Immature natural killer cell (primary cell): ENCODE results near the gene FAM153A. TPM values are rescaled to one million over a fixed set of nuclear protein-coding genes. Genes with fewer than 3 reads are reported as not detected.
"Not testable (repeated sequence)": the region's sequence is repeated elsewhere in the genome, so short reads cannot be mapped to it uniquely, and the experiment has no call there.

Source experiments
- DNase-seq, 3 donors: peaks; one replicate each; pipeline ENCODE4 v3.0.0; 2022; ENCODE audit warnings: mixed read lengths in 1 of 3
- H3K27ac Mint-ChIP-seq, 6 donors: one replicate each; pipeline ENCODE4 v1.8.0; 2020; ENCODE audit warnings: mixed read lengths in 6 of 6, mild to moderate bottlenecking in 5 of 6, inconsistent platforms in 4 of 6, moderate library complexity in 3 of 6
- H3K27me3 Mint-ChIP-seq, 3 donors: one replicate each; pipeline ENCODE4 v1.8.0; 2020 to 2021; ENCODE audit warnings: low read depth in 3 of 3, mild to moderate bottlenecking in 3 of 3, mixed read lengths in 3 of 3, moderate library complexity in 3 of 3, inconsistent platforms in 1 of 3
- H3K36me3 Mint-ChIP-seq, 3 donors: one replicate each; pipeline ENCODE4 v1.8.0; 2020; ENCODE audit warnings: mixed read lengths in 3 of 3, inconsistent platforms in 2 of 3, mild to moderate bottlenecking in 2 of 3
- H3K4me1 Mint-ChIP-seq, 2 donors: one replicate each; pipeline ENCODE4 v1.8.0; 2020; ENCODE audit warnings: inconsistent platforms in 2 of 2, mild to moderate bottlenecking in 2 of 2, mixed read lengths in 2 of 2, moderate library complexity in 1 of 2
- H3K4me3 Mint-ChIP-seq, 5 donors: one replicate each; pipeline ENCODE4 v1.8.0; 2020; ENCODE audit warnings: mild to moderate bottlenecking in 5 of 5, mixed read lengths in 5 of 5, inconsistent platforms in 3 of 5, moderate library complexity in 3 of 5
- H3K9me3 Mint-ChIP-seq, 6 donors: one replicate each; pipeline ENCODE4 v1.8.0; 2020; ENCODE audit warnings: mild to moderate bottlenecking in 6 of 6, mixed read lengths in 6 of 6, inconsistent platforms in 4 of 6, moderate library complexity in 3 of 6
- polyA plus RNA-seq, 3 donors: library from polyadenylated mRNA; unstranded; fragments of 300-500 nt; fragmentation: Illumina TruSeq; gene quantifications; one replicate each; pipeline ENCODE4 v1.2.3, GENCODE V29; 2021

Gene FAM153A
- polyA plus RNA-seq, 3 donors from 2014 or later, result not detected

DNA sequence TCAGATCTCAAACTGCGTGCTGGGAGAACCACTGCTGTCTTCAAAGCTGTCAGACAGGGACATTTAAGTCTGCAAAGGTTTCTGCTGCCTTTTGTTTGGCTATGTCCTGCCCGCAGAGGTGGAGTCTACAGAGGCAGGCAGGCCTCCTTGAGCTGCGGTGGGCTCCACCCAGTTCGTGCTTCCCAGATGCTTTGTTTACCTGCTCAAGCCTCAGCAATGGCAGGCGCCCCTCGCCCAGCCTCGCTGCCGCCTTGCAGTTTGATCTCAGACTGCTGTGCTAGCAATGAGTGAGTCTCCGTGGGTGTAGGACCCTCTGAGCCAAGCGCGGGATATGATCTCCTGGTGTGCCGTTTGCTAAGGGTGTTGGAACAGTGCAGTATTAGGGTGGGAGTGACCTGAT, 8.9 kb upstream of the FAM153A start:
- not testable (repeated sequence) for H3K27me3 Mint-ChIP-seq, H3K4me1 Mint-ChIP-seq, H3K27ac Mint-ChIP-seq, DNase-seq, H3K36me3 Mint-ChIP-seq, H3K4me3 Mint-ChIP-seq, H3K9me3 Mint-ChIP-seq

DNA sequence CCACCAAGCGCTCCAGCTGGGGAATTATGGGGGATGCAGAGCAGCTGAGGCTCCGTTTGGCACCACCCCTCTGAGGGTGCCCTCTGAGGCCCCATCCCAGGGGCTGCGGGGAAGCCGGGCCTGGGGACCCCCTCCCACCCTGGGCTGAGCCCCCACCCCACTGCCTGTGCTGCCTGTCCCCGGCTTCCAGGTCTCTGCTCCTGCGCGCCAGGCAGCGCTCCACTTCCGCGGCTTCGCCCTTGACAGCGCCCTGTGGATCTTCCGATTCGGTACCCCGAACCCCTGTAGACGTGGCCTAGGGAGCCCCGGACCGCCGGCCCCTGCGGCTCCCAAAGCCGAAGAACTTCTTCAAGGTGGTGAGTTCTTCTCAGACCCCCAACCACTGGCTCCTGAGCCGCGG, 530 bp downstream of the FAM153A start:
- H3K4me1 Mint-ChIP-seq, H3K27ac Mint-ChIP-seq, DNase-seq, H3K4me3 Mint-ChIP-seq, H3K36me3 Mint-ChIP-seq, H3K27me3 Mint-ChIP-seq, H3K9me3 Mint-ChIP-seq: not testable (repeated sequence)

DNA sequence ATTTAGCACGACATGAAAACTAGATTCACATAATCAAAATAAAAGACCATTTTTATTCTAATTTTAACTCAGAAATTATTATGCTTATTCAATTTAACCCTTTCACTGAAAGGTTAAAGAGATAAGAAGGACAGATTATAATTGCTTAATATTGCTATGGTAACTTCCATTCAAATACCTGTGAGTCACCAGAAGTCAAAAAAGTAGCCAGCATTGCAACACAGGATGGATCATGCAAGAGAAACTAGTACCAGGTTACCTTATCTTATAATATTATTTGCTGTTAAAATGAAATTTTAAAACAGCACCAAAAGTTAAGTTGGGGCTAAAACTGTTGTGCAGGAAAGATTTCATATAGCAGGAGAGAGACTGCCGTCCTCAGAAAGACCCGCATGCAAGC, 11.5 kb downstream of the FAM153A start:
- not testable (repeated sequence) for H3K4me3 Mint-ChIP-seq, H3K27me3 Mint-ChIP-seq, H3K4me1 Mint-ChIP-seq, H3K9me3 Mint-ChIP-seq, DNase-seq, H3K36me3 Mint-ChIP-seq, H3K27ac Mint-ChIP-seq

DNA sequence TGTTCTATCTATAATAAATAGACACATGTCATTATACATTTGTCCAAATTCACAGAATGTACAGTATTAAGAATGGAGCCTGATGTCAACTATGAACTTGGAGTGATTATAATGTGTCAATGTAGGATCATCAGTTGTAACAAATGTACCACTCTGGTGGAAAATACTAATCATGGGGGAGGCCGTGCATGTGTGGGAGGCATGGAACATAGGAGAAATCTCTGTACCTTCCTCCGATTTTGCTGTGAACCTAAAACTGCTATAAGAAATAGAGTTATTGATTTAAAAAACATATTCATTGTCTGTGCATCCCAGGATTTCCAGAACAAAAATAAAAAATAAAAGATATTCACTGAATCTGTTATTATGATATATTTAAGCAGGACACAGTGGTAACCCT, 12.1 kb downstream of the FAM153A start:
- not testable (repeated sequence) for H3K4me3 Mint-ChIP-seq, H3K36me3 Mint-ChIP-seq, H3K27me3 Mint-ChIP-seq, H3K4me1 Mint-ChIP-seq, H3K9me3 Mint-ChIP-seq, DNase-seq, H3K27ac Mint-ChIP-seq

DNA sequence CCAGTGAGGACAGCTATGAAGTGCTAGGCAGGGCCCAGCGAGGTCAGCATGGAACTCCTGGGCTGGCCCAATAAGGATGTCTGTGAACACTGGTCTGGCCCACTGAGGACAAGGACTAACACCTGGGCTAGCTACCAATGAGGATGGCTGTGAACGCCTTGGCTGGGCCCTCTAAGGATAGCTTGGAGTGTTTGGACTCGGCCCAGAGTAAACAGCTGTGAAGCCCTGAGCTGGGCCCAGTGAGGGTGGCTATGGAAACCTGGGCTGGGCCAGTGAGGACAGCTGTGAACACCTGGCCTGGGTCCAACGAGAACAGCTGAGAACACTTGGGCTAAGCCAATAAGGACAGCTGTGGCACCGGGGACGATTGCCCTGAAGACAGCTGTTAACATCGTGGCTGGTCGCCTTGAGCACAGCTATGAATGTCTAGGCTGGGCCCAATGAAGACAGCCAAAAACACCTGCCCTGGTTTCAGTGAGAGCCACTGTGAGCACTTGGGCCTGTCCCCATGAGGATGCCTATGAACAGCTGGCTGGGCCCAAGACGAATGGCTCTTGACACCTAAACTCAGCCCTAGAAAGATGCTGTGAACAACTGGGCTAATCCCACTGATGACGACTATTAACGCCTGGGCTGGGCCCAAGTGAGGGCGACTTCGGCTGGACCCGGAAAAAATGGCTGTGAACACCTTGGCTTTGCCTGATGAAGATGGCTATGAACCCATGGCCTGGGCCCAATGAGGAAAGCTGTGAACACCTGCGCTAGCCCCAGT, 18.8 kb downstream of the FAM153A start:
- H3K9me3 Mint-ChIP-seq, H3K4me1 Mint-ChIP-seq, H3K27ac Mint-ChIP-seq, DNase-seq, H3K4me3 Mint-ChIP-seq, H3K27me3 Mint-ChIP-seq, H3K36me3 Mint-ChIP-seq: not testable (repeated sequence)

GRCh38 chr5:177760954-177761353, 21.7 kb downstream of the FAM153A start:
- not testable (repeated sequence) for H3K27me3 Mint-ChIP-seq, H3K36me3 Mint-ChIP-seq, DNase-seq, H3K4me3 Mint-ChIP-seq, H3K27ac Mint-ChIP-seq, H3K9me3 Mint-ChIP-seq, H3K4me1 Mint-ChIP-seq

GRCh38 chr5:177747354-177747753, 35.3 kb downstream of the FAM153A start:
- H3K4me1 Mint-ChIP-seq, DNase-seq, H3K9me3 Mint-ChIP-seq, H3K27me3 Mint-ChIP-seq, H3K27ac Mint-ChIP-seq, H3K4me3 Mint-ChIP-seq, H3K36me3 Mint-ChIP-seq: not testable (repeated sequence)

- not testable (repeated sequence) for H3K27ac Mint-ChIP-seq, H3K27me3 Mint-ChIP-seq, H3K36me3 Mint-ChIP-seq, H3K9me3 Mint-ChIP-seq, DNase-seq, H3K4me1 Mint-ChIP-seq, H3K4me3 Mint-ChIP-seq
Observed at GRCh38 chr5:177724858-177725257, 57.8 kb downstream of the FAM153A start.

DNA sequence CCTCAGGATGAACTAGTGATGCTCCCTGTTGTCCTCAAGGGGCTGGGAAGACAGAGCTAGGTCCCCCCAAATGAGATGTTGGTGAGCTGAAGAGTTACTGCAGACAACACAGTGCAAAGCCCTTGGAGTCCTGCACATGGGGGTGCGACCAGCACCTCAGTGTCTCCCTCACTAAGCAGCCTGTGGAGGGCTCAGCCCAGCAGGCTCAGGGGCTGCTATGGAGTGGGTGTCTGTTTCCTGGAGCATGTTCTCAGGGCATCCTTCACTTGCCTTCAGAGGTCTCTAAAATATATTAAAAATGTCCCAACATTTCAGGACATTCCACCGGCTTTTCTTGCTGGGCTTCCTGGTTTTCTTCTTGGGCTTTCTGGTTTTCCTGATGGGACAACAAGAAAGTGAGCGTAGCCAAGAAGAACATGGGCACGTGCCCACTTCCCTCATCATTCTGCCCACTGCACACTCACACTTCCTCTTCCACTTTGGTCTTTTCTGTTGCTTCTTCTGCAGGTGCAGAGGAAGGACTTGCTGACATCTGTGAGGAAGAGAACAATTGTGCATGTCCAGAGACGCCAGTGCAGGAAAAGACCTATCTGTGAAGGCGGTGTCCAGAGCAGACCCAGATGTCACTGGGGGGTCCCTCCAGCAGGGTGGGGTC, 58.7 kb downstream of the FAM153A start:
- not testable (repeated sequence) for H3K4me3 Mint-ChIP-seq, H3K9me3 Mint-ChIP-seq, H3K27ac Mint-ChIP-seq, H3K4me1 Mint-ChIP-seq, H3K27me3 Mint-ChIP-seq, DNase-seq, H3K36me3 Mint-ChIP-seq

- DNase-seq, H3K27ac Mint-ChIP-seq, H3K4me1 Mint-ChIP-seq, H3K4me3 Mint-ChIP-seq, H3K36me3 Mint-ChIP-seq, H3K9me3 Mint-ChIP-seq, H3K27me3 Mint-ChIP-seq: not testable (repeated sequence)
Observed at GRCh38 chr5:177722829-177723228, 59.9 kb downstream of the FAM153A start.

DNA sequence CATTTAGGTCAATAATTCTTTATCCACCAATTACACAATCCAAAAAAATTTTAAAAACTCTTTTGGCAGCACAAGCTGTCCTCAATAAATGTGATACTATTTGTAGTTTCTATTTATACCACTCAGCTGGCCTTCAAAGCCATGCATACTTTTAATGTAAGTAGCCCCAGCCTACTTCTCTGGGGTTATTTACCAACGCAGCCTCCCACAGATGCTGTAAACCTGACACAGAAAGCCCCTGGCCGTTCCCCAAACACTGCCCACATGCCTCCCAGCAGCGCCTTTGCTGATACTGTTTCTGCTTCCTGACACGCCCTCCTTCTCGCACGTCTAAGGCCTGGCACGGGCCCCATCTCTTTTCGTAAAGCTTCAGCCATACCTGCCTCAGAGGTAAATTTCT, 62.7 kb downstream of the FAM153A start:
- DNase-seq, H3K27ac Mint-ChIP-seq, H3K9me3 Mint-ChIP-seq, H3K4me3 Mint-ChIP-seq, H3K4me1 Mint-ChIP-seq, H3K36me3 Mint-ChIP-seq, H3K27me3 Mint-ChIP-seq: not testable (repeated sequence)

DNA sequence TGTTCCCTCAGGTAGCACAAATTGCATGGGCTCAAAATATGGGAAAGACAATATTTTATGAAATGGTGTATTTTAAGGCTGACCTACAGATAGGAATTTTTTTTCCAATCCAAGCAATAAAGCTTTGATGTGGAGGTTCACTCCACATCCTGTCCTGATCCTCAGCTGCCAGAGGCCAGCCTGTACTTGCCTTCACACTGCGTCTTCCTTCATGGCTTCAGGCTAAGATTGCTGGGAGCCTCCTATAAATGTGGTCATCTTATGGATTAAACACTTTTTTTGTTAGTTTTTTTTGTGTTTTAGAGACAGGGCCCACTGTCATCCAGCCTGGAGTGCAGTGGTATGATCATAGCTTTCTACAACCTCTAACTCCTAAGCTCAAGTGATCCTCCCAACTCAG, 67.3 kb downstream of the FAM153A start:
- H3K27me3 Mint-ChIP-seq, H3K4me1 Mint-ChIP-seq, H3K36me3 Mint-ChIP-seq, DNase-seq, H3K27ac Mint-ChIP-seq, H3K4me3 Mint-ChIP-seq, H3K9me3 Mint-ChIP-seq: not testable (repeated sequence)

GRCh38 chr5:177696100-177696499, 86.6 kb downstream of the FAM153A start:
- not testable (repeated sequence) for H3K9me3 Mint-ChIP-seq, H3K36me3 Mint-ChIP-seq, H3K27ac Mint-ChIP-seq, H3K27me3 Mint-ChIP-seq, H3K4me1 Mint-ChIP-seq, H3K4me3 Mint-ChIP-seq, DNase-seq

GRCh38 chr5:177695356-177695930, 87.3 kb downstream of the FAM153A start:
- H3K36me3 Mint-ChIP-seq, H3K9me3 Mint-ChIP-seq, H3K27ac Mint-ChIP-seq, H3K27me3 Mint-ChIP-seq, H3K4me3 Mint-ChIP-seq, DNase-seq, H3K4me1 Mint-ChIP-seq: not testable (repeated sequence)

DNA sequence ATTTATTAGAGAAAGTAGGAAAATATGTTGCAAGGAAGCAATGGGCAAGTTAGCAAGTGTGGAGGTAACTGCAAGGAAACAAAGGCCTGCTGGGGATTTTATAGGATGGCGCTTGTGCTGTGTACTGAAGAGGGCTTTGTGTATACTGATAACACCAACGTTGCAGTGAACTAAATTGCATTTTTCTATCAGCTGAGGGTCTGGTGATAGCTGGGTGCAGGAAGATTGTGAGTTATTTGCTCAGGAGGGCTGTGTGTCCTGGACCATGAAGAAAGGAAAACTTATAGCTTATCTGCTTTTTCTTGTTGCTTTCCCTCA, 88.2 kb downstream of the FAM153A start:
- not testable (repeated sequence) for H3K4me1 Mint-ChIP-seq, H3K9me3 Mint-ChIP-seq

More for the DNA sequence above, 88.2 kb downstream of the FAM153A start:
- not testable (repeated sequence) for H3K27ac Mint-ChIP-seq, H3K27me3 Mint-ChIP-seq, DNase-seq, H3K4me3 Mint-ChIP-seq, H3K36me3 Mint-ChIP-seq
